ENCODE data around the gene MTRR. TPM values are rescaled to one million over a fixed set of nuclear protein-coding genes. Genes with fewer than 3 reads are reported as not detected.

Gene MTRR
- total RNA-seq, 2 experiments from 2014 or later: 51.9 to 72.6 TPM

DNA sequence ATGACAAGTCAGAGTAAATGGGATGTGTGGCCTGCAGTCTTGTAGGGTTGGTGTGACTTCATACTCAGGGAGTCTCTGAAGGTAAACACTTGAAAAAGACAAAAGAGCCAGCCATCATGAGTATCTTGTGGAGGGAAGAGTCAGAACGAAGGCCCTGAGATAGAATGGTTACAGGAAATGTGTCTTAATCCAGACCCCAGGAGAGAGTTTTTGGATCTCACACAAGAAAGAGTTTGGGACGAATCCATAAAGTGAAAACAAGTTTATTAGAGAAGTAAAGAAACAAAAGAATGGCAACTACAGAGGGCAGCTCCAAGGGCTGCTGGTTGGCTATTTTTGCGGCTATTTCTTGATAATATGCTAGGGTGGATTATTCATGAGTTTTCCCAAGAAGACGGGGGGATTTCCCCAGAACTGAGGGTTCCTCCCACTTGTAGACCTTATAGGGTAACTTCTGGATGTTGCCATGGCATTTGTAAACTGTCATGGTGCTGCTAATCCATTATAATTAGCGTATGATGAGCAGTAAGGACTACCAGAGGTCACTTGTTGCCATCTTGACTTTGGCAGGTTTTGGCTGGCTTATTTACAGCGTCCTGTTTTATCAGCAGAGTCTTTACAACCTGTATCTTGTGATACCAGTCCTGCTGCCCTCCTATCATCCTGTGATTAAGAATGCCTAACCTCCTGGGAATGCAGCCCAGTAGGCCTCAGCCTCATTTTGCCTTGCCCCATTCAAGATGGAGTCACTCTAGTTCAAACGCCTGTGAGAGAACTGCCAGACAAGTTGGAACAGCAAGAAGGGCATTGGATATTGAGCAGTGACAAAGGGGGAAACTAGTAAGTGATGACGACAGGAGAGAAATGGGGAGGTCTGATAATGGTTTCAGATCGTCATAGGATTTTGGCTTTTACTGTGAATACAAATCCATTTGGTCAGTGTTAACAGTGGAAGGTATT is 34.0 kb downstream of the MTRR start:
- Histone ChIP-seq H3K4me1 (ENCODE audit: insufficient read depth, low read length, poor library complexity, severe bottlenecking) (no peaks in the 10 kb centered on the region), H3K9me3 (ENCODE audit: low read length) (peaks cover 10% of the 10 kb centered on the region; the same call in 1 of the 2 replicates), H3K79me2 (ENCODE audit: insufficient read depth, low read depth, low read length) (no peaks in the 10 kb centered on the region), H3K4me3 (ENCODE audit: low read depth, low read length, poor library complexity, severe bottlenecking) (no peak overlapping the region), H2AFZ (ENCODE audit: low read length) (no peak overlapping the region), H4K20me1 (ENCODE audit: insufficient read depth, low read length) (no peaks in the 10 kb centered on the region), H3K36me3 (ENCODE audit: insufficient read depth, low read length) (peaks cover 99% of the 10 kb centered on the region), H3K4me2 (ENCODE audit: low read length) (no peak overlapping the region), H3K27ac (ENCODE audit: low read depth, low read length, poor library complexity, severe bottlenecking) (no peak overlapping the region), H3K9me2 (ENCODE audit: insufficient read depth, low read length) (no peaks in the 10 kb centered on the region)
- TF ChIP-seq CTCF (conservative IDR thresholded peaks at IDR 0.05; ENCODE audit: low read length) (no peak), EZH2phosphoT487 (IDR thresholded peaks at IDR 0.05; ENCODE audit: borderline replicate concordance, low read depth, low read length) (no peak)
- no peak for DNase-seq (ENCODE audit: low spot score)
- POLR2A ChIA-PET: no interaction called here
- CTCF ChIA-PET (ENCODE audit: unreplicated experiment): no interaction called here
- intact Hi-C loops (cut with micrococcal nuclease; ENCODE audit: unreplicated experiment): no loop called here
- no TSS peak for BruUV-seq (replicated peaks)

GRCh38 chr5:7904170-7904569 is 35.2 kb downstream of the MTRR start:
- intact Hi-C loops (cut with micrococcal nuclease; ENCODE audit: unreplicated experiment): no loop called here
- Histone ChIP-seq H4K20me1 (ENCODE audit: insufficient read depth, low read length) (no peaks in the 10 kb centered on the region), H3K79me2 (ENCODE audit: insufficient read depth, low read depth, low read length) (no peaks in the 10 kb centered on the region), H3K36me3 (ENCODE audit: insufficient read depth, low read length) (peaks cover 99% of the 10 kb centered on the region), H3K4me2 (ENCODE audit: low read length) (no peak overlapping the region), H3K9me2 (ENCODE audit: insufficient read depth, low read length) (no peaks in the 10 kb centered on the region), H2AFZ (ENCODE audit: low read length) (no peak overlapping the region), H3K4me1 (ENCODE audit: insufficient read depth, low read length, poor library complexity, severe bottlenecking) (no peaks in the 10 kb centered on the region), H3K9me3 (ENCODE audit: low read length) (peaks cover 19% of the 10 kb centered on the region; the same call in 1 of the 2 replicates), H3K4me3 (ENCODE audit: low read depth, low read length, poor library complexity, severe bottlenecking) (no peak overlapping the region), H3K27ac (ENCODE audit: low read depth, low read length, poor library complexity, severe bottlenecking) (no peak overlapping the region)
- DNase-seq (ENCODE audit: low spot score): no peak
- ChIA-PET CTCF (ENCODE audit: unreplicated experiment) (no interaction called here), POLR2A (no interaction called here)
- no peak for TF ChIP-seq CTCF (conservative IDR thresholded peaks at IDR 0.05; ENCODE audit: low read length)
- no peak for TF ChIP-seq EZH2phosphoT487 (IDR thresholded peaks at IDR 0.05; ENCODE audit: borderline replicate concordance, low read depth, low read length)
- BruUV-seq (replicated peaks): no TSS peak

- POLR2A ChIA-PET: no interaction called here
- CTCF ChIA-PET (ENCODE audit: unreplicated experiment): no interaction called here
Measured at GRCh38 chr5:7907612-7908011, 38.7 kb downstream of the MTRR start.

More at GRCh38 chr5:7907612-7908011, 38.7 kb downstream of the MTRR start:
- no peaks in the 10 kb centered on the region for H3K9me2 ChIP-seq (ENCODE audit: insufficient read depth, low read length)
- H2AFZ ChIP-seq (ENCODE audit: low read length): no peak overlapping the region
- H3K4me2 ChIP-seq (ENCODE audit: low read length): no peak overlapping the region
- H3K79me2 ChIP-seq (ENCODE audit: insufficient read depth, low read depth, low read length): no peaks in the 10 kb centered on the region
- peaks cover 71% of the 10 kb centered on the region for H3K36me3 ChIP-seq (ENCODE audit: insufficient read depth, low read length)
- no peak for DNase-seq (ENCODE audit: low spot score)
- no peak overlapping the region for H3K27ac ChIP-seq (ENCODE audit: low read depth, low read length, poor library complexity, severe bottlenecking)
- intact Hi-C loops (cut with micrococcal nuclease; ENCODE audit: unreplicated experiment): no loop called here
- H3K4me3 ChIP-seq (ENCODE audit: low read depth, low read length, poor library complexity, severe bottlenecking): no peak overlapping the region
- BruUV-seq (replicated peaks): no TSS peak
- H3K4me1 ChIP-seq (ENCODE audit: insufficient read depth, low read length, poor library complexity, severe bottlenecking): no peaks in the 10 kb centered on the region
- no peaks in the 10 kb centered on the region for H4K20me1 ChIP-seq (ENCODE audit: insufficient read depth, low read length)
- no peak for TF ChIP-seq CTCF (conservative IDR thresholded peaks at IDR 0.05; ENCODE audit: low read length)
- TF ChIP-seq EZH2phosphoT487 (IDR thresholded peaks at IDR 0.05; ENCODE audit: borderline replicate concordance, low read depth, low read length): no peak
- H3K9me3 ChIP-seq (ENCODE audit: low read length): peaks cover 19% of the 10 kb centered on the region; the same call in 1 of the 2 replicates
